ENCODE results near the gene OMG.
"Not testable (repeated sequence)": the region's sequence is repeated elsewhere in the genome, so short reads cannot be mapped to it uniquely, and the experiment has no call there.

OMG gene

GRCh38 chr17:31262923-31263322 is 34.1 kb downstream of the OMG start:
- not testable (repeated sequence) for DNase-seq (ENCODE audit: low read depth, low spot score)

- no peak for DNase-seq (ENCODE audit: low read depth, low spot score)
Observed at GRCh38 chr17:31261601-31262000, 35.4 kb downstream of the OMG start.

GRCh38 chr17:31260151-31260550 is 36.9 kb downstream of the OMG start:
- no peak for DNase-seq (ENCODE audit: low read depth, low spot score)

- no peak for DNase-seq (ENCODE audit: low read depth, low spot score)
Observed at GRCh38 chr17:31256936-31257335, 40.1 kb downstream of the OMG start.

GRCh38 chr17:31254654-31255053 is 42.4 kb downstream of the OMG start:
- no peak for DNase-seq (ENCODE audit: low read depth, low spot score)

- no peak for DNase-seq (ENCODE audit: low read depth, low spot score)
Observed at GRCh38 chr17:31252741-31253140, 44.3 kb downstream of the OMG start.

GRCh38 chr17:31251970-31252328 is 45.1 kb downstream of the OMG start:
- DNase-seq (ENCODE audit: low read depth, low spot score) = no peak

- DNase-seq (ENCODE audit: low read depth, low spot score) = no peak
Observed at GRCh38 chr17:31251105-31251969, 45.7 kb downstream of the OMG start.

- no peak for DNase-seq (ENCODE audit: low read depth, low spot score)
Observed at GRCh38 chr17:31250229-31250628, 46.8 kb downstream of the OMG start.

GRCh38 chr17:31249835-31250141 is 47.3 kb downstream of the OMG start:
- DNase-seq (ENCODE audit: low read depth, low spot score) = no peak

GRCh38 chr17:31248986-31249834 is 47.8 kb downstream of the OMG start:
- DNase-seq (ENCODE audit: low read depth, low spot score) = peak; percentile 49

All from astrocyte of the hippocampus (primary cell).